SW480 (cell line): ENCODE measurements around the gene MAGI3.

ENCODE experiments used
- DNase-seq: peaks from one replicate; pipeline ENCODE4 v3.0.0-alpha.2; 2016; ENCODE audit warnings: low spot score

The MAGI3 gene

DNA sequence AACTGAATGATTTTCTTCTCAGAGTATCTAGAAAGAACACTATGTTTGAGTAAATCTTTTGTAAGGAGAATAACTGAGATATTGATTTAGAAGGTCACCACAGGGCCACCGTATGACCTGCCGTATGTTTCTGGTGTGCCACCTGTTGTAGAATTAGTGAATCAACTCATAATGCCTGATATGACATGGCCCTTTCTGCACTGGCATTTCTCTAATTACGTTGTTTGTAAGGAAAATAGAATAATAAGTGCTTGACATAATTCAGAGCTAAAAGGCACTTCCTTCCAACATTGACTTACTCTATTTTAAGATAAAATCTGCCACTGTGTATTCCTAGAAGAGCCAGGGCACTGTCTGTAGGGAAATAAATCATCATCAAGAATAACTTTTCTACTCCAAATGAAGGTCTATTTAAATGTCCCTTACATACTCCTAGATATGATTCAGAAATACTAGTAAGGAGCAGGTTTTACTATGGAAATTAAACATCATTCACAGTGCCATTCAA is 267.3 kb downstream of the MAGI3 start:
- no peak for DNase-seq

DNA sequence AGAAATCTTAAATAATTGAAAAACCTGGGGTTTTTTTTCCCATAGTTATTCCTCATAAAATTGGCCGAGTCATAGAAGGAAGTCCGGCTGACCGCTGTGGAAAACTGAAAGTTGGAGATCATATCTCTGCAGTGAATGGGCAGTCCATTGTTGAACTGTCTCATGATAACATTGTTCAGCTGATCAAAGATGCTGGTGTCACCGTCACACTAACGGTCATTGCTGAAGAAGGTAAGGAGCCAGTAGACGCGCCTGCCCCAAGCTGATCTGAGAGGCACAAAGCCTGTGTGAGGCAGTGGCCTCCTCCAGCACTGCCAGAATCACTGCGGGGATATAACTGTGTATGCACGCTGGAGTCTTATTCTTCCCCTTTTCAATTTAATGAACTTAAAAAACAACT is 268.7 kb downstream of the MAGI3 start:
- no peak for DNase-seq

DNA sequence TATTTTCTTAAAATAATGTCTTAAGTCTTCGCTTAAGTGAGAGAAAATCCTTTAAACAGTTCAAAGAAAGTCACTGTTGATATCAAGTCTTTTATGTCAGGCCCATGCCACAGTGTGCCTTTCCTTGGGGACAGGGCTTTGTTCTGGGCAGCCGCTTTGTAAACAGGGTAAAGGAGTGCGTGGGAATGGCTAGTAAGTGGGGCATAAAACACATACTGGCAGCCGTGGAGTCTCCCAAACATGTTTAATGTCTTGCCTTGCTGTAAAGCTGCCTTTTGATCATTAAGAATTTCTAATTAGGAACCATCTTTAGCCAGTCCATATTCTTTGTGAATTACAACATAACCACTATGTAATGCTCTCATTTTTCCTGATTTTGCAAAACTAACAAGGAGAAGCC is 269.2 kb downstream of the MAGI3 start:
- no peak for DNase-seq

DNA sequence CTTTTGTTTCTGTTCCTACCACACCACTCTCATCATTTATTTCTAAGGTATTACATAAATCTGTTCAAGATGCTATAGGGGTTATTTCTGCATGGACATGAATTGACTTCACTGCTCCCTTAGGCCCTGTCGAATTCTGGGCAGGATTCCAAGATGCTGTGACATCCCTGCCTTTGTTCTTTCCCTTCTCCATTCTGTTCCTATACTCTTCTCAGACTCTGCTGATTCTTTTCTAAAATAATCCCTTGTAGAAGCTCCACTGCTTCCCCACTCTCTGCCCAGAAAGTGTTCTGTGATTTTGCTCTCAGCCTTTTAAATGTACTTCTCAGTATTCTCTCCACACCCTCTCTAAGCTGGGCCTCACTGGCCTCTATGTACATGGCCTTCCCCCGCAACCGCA is 269.8 kb downstream of the MAGI3 start:
- no peak for DNase-seq

DNA sequence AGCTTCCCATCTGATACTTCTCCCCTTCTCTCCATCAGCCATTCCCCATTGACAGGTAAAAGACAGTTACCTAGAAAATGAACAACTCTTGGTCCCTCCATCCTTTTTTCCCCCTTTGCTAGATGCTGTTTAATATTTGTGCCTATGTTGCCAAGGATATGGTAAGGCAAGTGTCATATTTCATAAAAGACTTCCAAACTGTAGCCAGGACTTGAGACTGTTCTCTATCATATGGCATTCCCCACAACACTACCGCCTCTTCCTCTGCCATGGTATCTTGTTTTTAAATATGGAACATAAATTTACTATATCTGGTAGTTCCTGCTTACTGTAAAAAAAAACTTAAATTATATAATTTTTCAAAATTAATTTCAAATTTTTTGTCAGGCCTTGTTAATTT is 271.8 kb downstream of the MAGI3 start:
- no peak for DNase-seq

DNA sequence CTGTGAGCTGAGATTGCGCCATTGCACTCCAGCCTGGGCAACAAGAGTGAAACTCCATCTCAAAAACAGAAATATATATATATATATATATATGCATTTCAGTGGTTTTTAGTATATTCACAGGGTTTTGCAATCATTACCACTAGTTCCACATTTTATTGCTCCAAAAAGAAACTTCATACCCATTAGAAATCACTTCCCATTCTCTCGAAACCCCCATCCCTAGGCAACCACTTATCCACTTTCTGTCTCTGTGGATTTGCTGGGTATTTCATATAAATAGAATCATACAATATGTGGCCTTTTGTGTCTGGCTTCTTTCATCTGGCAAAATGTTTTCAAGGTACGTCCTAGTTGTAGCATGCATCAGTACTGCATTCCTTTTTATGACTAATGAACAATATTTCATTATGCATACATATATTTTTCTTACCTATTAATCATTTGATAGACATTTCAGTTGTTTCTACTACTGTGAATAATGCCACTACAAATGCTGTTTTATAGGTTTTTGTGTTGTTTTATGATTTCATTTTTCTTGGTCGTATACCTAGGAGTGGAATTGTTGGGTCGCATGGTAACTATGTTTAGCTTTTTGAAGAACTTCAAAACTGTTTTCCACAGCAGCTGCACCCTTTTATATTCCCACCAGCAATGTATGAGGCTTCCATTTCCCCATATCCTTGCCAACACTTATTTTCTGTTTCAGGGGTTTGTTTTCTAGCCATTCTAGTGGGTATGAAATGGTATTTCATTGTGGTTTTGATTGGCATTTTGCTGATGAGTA is 273.0 kb downstream of the MAGI3 start:
- no peak for DNase-seq

DNA sequence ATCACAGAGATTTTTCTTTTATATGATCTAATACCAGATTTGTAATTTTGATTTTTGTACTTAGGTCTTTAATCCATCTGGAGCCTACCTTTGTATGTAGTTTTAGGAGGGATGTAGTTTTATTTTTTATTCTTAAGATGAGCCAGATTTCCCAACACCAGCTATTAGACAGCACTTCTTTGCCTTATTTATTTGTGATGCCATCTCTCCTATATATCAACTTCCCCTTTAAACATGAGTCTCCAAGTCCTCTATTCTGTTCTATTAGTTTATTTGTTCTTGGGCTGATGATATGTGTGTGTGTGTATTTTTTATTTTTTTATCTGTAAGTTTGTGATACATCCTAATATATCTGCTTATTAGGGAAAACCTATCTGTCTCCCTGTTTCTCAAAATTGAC is 274.8 kb downstream of the MAGI3 start:
- no peak for DNase-seq

DNA sequence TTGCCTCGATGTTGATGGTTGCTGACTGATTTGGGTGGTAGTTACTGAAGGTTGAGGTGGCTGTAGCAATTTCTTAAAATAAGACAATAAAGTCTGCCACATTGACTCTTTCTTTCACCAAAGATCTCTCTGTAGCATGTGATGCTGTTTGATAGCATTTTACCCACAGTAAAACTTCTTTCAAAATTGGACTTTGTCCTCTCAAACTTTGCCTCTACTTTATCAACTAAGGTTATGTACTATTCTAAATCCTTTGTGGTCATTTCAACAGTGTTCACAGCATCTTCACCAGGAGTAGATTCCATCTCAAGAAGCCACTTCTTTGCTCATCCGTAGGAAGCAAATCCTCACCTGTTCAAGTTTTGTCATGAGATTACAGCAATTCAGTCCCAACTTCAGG is 275.8 kb downstream of the MAGI3 start:
- no peak for DNase-seq

DNA sequence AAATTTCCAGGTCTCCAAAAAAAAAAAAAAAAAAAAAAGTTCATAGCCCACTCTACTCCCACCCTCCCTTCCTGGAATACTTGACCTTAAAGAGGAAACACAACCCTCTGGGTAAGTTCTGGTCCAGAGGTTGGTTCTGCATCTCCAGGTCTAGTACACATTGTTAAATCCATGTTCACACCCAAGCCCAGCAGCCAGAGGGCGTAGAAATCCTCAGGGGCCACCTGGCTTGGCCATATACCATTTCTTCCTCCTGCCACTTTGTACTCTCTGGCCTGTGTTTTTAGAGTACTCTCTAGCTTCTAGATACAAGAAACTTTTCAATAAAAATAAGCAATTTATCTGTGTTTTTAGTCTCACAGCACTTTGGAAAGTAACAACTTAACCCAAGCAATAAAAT is 279.7 kb downstream of the MAGI3 start:
- no peak for DNase-seq

DNA sequence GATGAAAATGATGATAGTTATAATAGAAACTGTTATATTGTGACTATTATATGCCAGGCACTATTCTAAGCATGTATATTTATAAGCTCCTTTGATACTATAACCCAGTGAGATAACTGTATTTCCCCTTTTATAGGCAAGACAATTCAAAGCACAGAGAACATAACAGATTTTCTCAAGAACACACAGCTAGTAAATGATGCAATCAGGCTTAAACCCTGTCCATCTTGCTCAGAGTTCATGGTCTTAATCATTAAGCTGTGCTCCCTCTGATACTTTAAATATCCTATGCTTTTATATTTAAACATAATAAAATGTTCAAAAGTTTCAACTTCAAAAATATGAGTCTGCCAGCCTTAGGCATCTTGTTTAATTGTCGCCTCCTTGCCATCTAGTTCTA is 280.3 kb downstream of the MAGI3 start:
- DNase-seq: no peak

DNA sequence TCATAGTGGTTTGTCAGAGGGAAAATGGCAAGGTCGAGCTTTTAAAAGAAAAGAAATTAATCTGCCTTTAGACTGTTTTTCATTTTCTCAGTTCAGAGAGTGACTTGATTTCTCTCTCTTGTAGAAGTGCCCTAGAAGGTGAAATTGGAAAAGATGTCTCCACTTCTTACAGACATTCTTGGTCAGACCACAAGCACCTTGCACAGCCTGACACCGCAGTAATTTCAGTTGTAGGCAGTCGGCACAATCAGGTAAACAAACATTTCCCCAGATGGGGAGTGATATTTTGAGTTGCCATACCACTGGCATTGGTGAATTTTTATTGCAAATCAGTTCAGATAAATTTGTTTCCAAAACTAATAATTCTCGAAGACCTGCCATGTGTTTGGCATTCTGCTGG is 282.2 kb downstream of the MAGI3 start:
- no peak for DNase-seq

DNA sequence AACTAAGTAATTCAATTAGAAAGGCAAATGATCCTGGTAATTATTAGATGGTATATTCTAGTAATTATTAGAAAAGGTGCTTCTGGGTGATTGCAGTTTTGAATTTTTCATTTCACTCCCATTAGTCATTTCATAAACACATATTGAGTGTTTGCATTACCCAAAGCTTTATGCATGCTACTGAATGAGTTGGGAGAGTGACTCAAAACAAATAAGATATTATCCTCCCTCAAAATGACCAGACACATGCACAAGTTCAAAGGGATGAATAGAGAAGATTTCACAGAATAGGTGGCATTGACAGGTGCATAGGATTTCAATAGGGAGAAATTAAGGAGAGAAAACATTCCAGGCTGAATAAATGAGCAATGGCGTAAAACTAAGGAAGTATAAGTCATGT is 284.3 kb downstream of the MAGI3 start:
- no peak for DNase-seq

DNA sequence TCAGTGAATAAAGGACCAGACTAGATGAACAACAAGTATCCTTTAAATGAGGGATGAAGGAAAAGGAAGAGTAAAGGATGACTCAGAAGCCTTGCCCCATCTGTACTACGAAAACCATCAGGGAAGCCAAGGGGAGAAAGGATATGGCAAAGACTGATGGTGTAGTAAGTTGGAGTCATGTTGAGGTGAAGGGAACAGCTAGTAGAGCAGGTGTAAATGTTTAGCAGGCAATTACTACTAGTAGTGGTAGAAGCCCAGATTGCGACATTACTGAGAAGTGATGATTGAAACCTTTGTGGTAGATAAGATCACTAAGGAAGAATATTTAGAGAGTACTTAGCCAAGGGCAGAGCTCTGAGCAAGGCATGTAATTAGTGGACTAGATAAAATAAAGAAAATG is 285.0 kb downstream of the MAGI3 start:
- no peak for DNase-seq

DNA sequence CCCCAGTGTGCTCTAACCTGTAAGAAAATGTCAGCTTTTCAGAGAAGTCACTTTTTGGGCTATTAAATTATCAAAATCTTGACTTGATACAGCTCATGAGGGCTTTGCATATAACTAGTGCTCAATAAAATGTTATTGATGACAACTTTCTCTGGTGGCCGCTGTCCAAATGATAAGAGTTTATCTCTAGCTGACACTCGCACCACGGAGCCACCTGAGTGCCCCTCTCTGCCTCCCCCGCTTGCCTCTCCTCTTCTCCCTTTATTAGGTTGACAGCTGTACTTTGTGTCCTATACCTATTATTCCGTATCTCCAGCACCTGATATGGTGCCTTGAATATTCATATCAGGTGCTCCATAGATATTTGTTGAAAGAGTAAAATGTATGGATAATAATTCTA is 286.2 kb downstream of the MAGI3 start:
- no peak for DNase-seq

DNA sequence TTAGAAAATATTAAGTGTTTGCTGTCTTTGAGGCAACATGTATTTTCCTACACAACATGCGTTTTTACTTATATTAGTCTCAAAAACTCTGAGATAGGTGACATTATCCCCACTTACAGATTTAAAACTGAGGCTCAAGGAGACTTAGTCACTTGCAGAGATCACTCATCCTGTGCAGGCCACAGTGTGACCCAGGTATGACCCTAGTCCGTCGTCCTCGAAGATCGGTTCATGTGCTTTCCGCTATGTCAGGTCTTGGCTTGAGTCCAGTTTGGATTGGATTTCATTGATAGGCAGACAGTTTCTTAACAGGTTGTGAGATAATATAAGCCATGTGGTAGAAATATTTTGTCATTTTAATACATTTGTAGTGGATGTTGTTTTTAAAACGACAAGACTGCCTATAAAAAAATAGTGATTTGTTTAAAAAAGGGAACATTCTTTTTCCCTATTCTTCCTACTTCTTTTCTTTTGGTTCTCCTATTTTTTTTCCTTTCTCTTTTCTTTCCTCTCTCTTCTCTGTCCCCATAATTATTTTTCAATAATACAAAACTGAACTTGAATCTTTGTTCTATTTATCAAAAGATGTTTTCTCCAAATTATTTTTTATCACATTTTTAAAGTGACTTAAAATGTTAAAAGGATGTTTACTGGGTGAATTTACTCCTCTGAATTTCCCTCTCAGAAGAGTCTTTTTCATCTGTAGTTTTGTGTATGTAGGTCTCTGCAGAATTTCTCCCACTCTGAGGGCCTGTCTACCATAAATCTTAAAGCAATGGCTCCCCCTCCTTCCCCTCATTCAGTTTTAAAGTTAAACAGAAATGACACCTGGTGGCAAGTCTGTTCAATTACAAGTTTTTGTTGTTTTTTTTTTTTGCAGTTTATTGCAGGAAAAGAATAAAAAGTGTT is 287.2 kb downstream of the MAGI3 start:
- DNase-seq: peak; percentile 60

DNA sequence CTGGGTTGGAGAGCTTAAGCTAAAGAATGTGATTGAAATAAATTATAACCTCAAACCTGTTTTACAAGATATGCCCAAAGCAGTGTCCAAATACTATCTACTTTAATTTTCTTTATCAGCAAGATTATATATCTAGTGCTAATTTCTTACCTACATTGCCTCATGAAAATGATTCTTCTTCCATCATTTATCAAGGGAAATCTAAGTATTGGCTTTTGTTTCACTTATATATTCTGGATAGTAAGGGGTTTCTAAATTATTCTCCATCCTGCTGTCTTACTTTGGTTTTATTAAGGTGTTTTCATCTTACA is 287.8 kb downstream of the MAGI3 start:
- no peak for DNase-seq

DNA sequence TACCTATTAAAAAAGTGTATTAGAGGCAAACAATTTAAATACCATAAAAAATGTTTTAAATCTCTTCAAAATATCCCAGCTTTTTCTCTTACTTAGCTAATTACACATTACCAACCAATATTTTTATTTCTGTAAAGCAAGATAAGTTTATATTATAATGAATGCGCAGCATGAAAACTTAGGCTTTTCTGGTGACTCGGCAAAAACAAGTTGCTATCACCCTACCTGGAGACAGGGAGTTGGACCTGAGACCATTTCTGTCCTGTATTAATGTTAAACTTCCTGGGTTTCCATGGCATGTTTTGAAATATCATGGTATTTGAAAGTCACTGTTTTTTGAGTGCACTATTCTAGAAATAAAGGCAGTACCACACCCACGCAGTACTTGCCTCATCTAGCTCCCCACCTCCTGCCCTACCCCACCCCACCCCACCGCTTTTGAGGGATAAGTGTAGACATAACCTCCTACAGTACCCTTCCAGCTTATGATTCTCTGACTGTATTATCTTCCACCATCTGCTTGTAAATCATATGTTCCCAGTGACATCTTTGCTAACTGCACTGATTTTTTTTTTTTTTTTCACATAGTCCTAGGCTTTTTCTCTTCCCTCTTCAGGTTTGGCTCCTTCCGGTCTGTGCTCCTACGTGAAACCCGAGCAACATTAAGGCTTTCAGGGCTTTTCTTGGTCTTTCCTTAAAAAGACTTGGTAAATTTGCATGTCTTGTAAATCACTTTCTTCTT is 291.5 kb downstream of the MAGI3 start:
- no peak for DNase-seq

DNA sequence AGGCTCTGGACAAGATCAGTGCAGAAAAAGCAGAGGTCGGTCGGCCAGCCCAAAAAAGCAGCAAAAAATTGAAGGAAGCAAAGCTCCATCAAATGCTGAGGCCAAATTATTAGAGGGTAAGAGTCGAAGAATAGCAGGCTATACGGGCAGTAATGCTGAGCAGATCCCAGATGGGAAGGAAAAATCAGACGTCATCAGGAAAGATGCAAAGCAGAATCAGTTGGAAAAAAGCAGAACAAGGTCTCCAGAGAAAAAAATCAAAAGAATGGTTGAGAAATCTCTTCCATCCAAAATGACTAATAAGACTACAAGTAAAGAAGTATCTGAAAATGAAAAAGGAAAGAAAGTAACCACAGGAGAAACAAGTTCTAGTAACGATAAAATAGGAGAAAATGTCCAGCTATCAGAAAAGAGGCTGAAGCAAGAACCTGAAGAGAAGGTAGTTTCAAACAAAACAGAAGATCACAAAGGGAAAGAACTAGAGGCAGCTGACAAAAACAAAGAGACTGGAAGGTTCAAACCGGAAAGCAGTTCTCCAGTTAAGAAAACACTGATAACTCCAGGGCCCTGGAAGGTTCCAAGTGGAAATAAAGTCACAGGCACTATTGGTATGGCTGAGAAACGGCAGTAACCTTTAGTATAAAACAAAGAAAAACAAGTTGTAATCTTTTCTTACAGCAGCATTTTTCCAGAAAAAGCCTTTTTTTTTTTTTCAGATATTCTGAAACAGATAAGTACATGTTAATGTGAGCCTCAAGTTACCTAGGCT is 293.3 kb downstream of the MAGI3 start:
- DNase-seq: no peak

DNA sequence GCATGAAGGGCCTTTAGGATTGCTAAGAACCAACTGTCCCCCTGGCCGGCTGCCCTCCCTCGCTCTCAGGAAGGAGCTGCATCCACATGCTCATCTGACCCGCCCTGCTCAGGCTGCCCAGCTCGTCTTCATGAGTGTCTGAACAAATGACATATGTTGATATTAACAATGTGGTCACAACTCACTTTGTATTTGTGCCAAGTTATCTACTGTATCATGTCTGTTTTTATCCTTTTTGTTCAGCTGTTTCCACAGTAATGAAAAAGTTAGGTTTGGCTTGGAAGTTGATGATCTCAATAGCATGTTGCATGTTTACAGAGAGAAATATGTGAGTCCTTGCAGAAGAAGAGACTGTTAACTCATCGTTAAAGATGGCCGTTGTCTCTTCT is 293.8 kb downstream of the MAGI3 start:
- no peak for DNase-seq

DNA sequence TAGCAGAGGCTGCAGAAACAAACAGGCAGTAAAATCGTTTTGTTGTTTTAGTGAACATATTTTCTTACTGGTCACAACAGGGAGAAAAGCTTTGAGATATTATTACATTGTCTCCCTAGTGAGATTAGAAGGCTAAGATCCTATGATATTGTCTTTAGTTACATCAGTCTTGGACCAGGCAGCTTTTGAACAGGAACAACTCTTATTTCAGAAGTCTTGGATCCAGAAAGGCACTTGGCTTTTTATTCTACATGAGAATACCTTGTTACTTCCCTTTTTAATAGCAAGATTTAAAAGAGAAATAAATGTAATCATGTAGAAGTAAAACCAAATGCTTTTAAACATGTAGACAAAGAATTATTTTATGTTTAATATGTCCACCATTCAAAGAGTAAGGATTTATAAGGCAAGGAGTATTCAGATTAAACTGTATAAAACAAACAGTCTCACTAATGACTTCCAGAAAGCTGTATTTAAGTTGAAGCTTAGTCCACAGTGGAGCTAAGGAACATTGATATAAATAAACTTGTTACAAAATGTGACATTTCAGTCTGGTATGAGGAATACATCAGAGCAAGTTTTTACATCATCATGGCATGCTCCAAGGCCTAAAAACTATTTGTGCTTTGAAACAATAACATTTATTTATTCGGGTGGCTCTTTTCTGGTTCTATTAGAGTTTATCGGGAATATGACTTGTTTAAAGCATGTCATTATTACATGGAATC is 296.7 kb downstream of the MAGI3 start:
- no peak for DNase-seq

DNA sequence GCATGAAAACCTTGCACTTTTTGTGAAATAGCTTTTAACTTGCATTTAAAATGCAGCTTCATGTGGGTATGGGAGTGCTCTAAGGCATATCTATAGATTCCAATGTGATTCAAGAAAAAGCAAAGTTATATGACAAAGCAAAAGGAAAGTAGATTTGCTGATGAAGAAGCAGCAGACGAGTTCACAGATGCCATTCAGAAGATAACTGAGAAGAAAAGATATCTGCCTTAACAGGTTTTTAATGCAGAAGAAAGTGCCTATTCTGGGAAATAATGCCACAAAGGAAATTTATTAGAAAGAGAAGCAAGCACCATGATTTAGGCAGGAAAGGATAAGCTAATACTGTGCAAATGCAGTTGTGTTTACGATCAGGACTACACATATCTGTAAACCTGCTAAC is 300.9 kb downstream of the MAGI3 start:
- DNase-seq: no peak
